ENCODE data around the gene RMI2.

Gene RMI2

GRCh38 chr16:11327277-11328171, 17.7 kb upstream of the RMI2 start:
- DNase-seq, result no peak

- peak in 2 of 56 donors; percentile 2 to 7 for DNase-seq
Measured at GRCh38 chr16:11328172-11329070, 16.8 kb upstream of the RMI2 start.

GRCh38 chr16:11329071-11329491, 16.2 kb upstream of the RMI2 start:
- DNase-seq, result no peak

- DNase-seq, result no peak
Measured at GRCh38 chr16:11329891-11330290, 15.4 kb upstream of the RMI2 start.

GRCh38 chr16:11330526-11331237, 14.6 kb upstream of the RMI2 start:
- no peak for DNase-seq

- no peak for DNase-seq
Measured at GRCh38 chr16:11331967-11332366, 13.3 kb upstream of the RMI2 start.

GRCh38 chr16:11333010-11333409, 12.2 kb upstream of the RMI2 start:
- no peak for DNase-seq

- no peak for DNase-seq
Measured at GRCh38 chr16:11333702-11334101, 11.6 kb upstream of the RMI2 start.

GRCh38 chr16:11334831-11335404, 10.3 kb upstream of the RMI2 start:
- no peak for DNase-seq

GRCh38 chr16:11339075-11339474, 6.2 kb upstream of the RMI2 start:
- no peak for DNase-seq

GRCh38 chr16:11340710-11341109, 4.5 kb upstream of the RMI2 start:
- DNase-seq, result no peak

GRCh38 chr16:11341371-11341770, 3.9 kb upstream of the RMI2 start:
- DNase-seq, result no peak

GRCh38 chr16:11342021-11342855, 3.0 kb upstream of the RMI2 start:
- DNase-seq, result no peak

GRCh38 chr16:11346700-11347319, 1.6 kb downstream of the RMI2 start:
- no peak for DNase-seq

- DNase-seq, result no peak
Measured at GRCh38 chr16:11347831-11348230, 2.6 kb downstream of the RMI2 start.

GRCh38 chr16:11348737-11349598, 3.7 kb downstream of the RMI2 start:
- no peak for DNase-seq

- DNase-seq, result peak in 38 of 56 donors; percentile 3 to 63 (median 22)
Measured at GRCh38 chr16:11349599-11350276, 4.5 kb downstream of the RMI2 start.

GRCh38 chr16:11350519-11350918, 5.3 kb downstream of the RMI2 start:
- no peak for DNase-seq

Measured in nucleus accumbens (tissue), 56 donors.